ENCODE results near the gene ALPL. TPM values are rescaled to one million over a fixed set of nuclear protein-coding genes. Genes with fewer than 3 reads are reported as not detected.
A peak's percentile ranks its signal among the peaks of the same experiment; 100 is the strongest.

The ALPL gene
- total RNA-seq, 1 donor from 2014 or later = 43.1 TPM

DNA sequence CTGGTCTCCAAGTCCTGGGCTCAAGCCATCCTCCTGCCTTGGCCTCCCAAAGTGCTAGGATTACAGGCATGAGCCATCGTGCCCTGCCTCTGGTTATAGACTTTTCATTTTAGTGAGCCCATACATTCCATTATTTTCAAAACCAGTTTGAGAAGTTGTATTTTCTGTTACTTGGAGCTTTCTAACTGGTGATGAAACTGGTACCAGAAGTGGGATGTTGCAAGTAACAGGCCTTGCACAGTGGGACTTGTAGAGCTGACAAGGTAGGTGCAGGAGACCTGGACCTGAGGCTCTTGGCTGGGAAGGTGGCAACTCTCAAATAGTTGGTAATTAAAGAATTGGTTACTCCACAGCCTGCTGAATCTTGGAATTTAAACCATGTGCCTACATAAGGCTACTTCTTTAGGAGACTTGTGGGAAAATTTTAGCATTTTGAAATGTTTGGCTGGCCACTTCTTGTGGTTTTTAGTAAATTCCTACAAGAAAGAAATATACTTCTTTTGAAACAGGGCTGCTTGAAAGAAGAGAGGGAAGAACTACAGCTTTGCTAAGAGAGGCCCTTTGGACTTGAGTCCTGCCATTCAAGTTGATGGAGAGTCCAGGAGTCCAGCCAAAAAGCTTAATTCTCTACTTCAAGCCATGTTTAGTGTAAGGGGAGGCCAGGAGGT is 9.8 kb upstream of the ALPL start:
- H3K27ac Mint-ChIP-seq = no peak overlapping the region
- H3K4me3 Mint-ChIP-seq = no peak overlapping the region
- peaks cover 6% of the 10 kb centered on the region for H3K27me3 Mint-ChIP-seq
- TF ChIP-seq, protein P1, sequence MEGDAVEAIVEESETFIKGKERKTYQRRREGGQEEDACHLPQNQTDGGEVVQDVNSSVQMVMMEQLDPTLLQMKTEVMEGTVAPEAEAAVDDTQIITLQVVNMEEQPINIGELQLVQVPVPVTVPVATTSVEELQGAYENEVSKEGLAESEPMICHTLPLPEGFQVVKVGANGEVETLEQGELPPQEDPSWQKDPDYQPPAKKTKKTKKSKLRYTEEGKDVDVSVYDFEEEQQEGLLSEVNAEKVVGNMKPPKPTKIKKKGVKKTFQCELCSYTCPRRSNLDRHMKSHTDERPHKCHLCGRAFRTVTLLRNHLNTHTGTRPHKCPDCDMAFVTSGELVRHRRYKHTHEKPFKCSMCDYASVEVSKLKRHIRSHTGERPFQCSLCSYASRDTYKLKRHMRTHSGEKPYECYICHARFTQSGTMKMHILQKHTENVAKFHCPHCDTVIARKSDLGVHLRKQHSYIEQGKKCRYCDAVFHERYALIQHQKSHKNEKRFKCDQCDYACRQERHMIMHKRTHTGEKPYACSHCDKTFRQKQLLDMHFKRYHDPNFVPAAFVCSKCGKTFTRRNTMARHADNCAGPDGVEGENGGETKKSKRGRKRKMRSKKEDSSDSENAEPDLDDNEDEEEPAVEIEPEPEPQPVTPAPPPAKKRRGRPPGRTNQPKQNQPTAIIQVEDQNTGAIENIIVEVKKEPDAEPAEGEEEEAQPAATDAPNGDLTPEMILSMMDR (conservative IDR thresholded peaks at IDR 0.05) = no peak
- peaks cover 5% of the 10 kb centered on the region for H3K9me3 Mint-ChIP-seq
- peaks cover 5% of the 10 kb centered on the region for H3K4me1 Mint-ChIP-seq (ENCODE audit: unreplicated experiment)
- no peaks in the 10 kb centered on the region for H3K36me3 Mint-ChIP-seq
- DNase-seq (ENCODE audit: extremely low spot score, unreplicated experiment) = no peak

DNA sequence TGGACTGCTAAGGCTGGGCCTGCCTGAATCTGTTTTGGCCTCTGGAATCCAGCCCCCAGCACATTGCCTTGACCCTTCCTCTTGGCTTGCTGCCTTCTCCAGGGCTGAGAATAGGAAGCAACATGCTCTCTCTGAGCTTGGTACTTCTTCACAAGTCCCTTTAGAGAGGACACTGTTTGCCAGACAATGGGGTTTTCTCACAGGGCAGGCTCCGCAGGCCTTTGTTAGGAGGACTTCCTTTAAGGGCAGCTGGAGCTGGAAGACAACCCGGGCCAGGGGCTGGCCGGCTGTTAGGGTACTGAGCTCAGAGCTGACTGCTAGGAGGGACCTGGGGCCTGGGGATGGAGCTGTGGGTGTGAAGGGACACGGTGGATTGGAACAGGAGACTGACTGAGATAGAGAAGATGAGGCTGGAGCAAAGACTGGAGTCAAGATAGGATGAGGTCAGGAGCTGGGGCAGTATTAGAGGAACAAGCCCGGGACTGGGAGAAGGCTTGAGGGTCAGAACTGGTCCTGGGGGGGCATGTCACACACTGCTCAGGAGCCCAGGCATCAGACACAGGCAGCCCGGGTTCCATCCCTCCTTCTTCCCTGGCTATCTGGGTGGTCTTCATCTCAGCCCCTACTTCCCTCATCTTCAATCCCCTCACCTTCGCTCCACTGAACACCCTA is 5.4 kb upstream of the ALPL start:
- Mint-ChIP-seq H3K27me3 (peaks cover 22% of the 10 kb centered on the region), H3K27ac (no peak overlapping the region), H3K4me1 (ENCODE audit: unreplicated experiment) (peaks cover 1% of the 10 kb centered on the region), H3K9me3 (no peaks in the 10 kb centered on the region), H3K36me3 (no peaks in the 10 kb centered on the region), H3K4me3 (no peak overlapping the region)
- TF ChIP-seq, protein P1 (conservative IDR thresholded peaks at IDR 0.05) = no peak
- DNase-seq (ENCODE audit: extremely low spot score, unreplicated experiment) = no peak

DNA sequence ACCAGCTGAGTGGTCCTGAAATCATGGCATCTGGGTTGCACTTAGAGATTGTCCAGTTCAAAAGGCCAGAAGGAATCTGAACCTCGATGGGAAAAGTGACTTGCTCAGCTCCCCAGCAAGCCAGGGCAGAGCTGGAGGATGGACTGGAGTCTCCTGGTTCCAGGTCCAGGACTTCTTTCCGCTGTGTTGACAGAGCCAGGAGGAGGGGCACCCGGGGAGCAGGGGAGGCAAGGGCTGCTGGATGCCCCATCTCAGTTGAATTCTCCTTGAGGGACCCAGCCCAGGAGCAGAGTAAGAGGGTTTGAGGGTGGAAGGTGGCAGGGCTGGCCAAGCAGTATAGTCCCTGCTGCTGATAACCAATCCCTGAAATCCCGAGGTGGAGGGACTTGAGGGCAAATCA is 2.4 kb upstream of the ALPL start:
- no peak overlapping the region for H3K27ac Mint-ChIP-seq
- H3K9me3 Mint-ChIP-seq = no peaks in the 10 kb centered on the region
- DNase-seq (ENCODE audit: extremely low spot score, unreplicated experiment) = no peak
- TF ChIP-seq, protein P1 (conservative IDR thresholded peaks at IDR 0.05) = no peak
- H3K4me3 Mint-ChIP-seq = peak overlapping the region; percentile 17
- H3K36me3 Mint-ChIP-seq = no peaks in the 10 kb centered on the region
- H3K4me1 Mint-ChIP-seq (ENCODE audit: unreplicated experiment) = peaks cover 12% of the 10 kb centered on the region
- peaks cover 39% of the 10 kb centered on the region for H3K27me3 Mint-ChIP-seq

DNA sequence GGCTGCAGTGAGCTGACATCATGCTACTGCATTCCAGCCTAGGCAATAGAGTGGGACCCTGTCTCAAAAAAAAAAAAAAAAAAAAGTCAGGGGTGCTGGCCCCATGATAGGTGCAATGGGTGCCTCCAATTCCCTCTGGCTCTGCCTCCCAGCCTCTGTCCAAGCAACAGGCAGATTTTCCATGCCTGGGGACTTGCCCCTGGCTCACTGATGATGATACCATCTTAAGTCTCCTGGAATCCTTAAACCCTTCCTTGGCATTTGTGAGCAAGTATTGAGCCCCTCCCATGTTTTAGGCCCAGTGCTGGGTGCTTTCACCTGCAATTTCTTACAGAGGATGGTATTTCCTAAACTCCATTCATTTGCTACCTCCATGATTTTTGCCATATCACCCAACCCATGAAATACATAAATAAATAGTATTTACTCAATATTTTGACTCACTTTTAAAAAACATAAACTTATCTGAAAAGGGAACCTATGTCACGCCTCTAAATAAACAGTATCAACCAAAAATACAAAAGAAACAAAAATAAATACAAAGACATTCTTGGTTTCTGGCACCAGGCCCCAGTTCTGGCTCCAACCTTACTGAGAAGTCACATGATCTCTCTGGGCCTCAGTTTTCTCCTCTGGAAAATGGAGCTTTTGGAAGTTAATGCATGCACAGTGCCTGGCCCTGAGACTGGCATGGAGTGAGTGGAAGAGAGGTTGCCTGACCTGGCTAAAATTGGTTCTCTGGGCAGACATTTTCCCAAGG is 1.5 kb upstream of the ALPL start:
- TF ChIP-seq, protein P1 (conservative IDR thresholded peaks at IDR 0.05) = no peak
- Mint-ChIP-seq H3K4me1 (ENCODE audit: unreplicated experiment) (peaks cover 14% of the 10 kb centered on the region), H3K9me3 (no peaks in the 10 kb centered on the region), H3K36me3 (no peaks in the 10 kb centered on the region), H3K27me3 (peaks cover 44% of the 10 kb centered on the region), H3K4me3 (no peak overlapping the region), H3K27ac (peak overlapping the region; percentile 4)
- DNase-seq (ENCODE audit: extremely low spot score, unreplicated experiment) = no peak

DNA sequence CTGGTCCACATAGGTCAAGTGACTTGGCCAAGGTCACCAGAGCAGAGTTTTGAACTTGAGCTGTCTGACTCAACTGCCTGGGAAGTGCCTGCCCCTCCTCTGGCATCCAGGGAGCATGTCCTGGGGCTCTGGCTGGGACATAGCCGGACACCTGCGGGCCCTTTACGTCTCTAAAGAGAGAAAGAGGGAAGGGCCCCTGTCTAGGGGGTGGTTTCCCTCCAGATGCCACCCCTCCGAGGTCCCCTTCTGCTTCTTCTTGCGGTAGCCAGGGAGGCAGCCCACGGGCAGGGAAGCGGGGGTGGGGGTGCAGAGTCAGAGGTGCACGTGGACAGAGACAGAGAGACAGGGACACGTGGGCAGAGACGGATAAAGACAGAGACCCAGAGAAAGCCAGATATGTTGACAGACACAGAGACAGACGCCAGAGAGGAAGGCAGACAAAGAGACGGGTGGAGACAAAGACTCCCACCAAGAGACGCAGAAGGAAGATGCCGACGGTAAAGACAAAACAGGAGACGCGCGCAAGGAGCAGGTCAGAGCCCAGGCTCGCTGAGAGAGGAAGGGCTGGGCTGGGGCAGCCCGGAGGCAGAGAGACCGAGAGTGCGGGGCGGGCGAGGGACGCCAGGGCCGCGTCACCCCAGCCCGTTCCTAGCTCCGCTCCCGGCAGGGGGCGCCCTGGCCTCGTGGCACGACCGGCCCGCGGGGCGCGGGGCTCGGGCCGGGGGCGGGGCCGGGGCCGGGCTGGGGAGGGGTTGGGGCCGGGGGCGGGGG is 458 bp upstream of the ALPL start:
- Mint-ChIP-seq H3K27me3 (peaks cover 44% of the 10 kb centered on the region), H3K9me3 (no peaks in the 10 kb centered on the region), H3K27ac (peak overlapping the region; percentile 21), H3K4me1 (ENCODE audit: unreplicated experiment) (peaks cover 16% of the 10 kb centered on the region), H3K4me3 (peak overlapping the region; percentile 87), H3K36me3 (no peaks in the 10 kb centered on the region)
- TF ChIP-seq, protein P1 (conservative IDR thresholded peaks at IDR 0.05) = peak; percentile 75
- DNase-seq (ENCODE audit: extremely low spot score, unreplicated experiment) = peak; percentile 91

All from type B pancreatic cell (in vitro differentiated cells).